HEK293 (cell line): Measurements from ENCODE around the gene CLDN24.

Experiments
- CTCF ChIA-PET: fragments of 350-600 bp; formaldehyde crosslinking; extraction: SDS; loops from one replicate; lab custom pipeline; 2021; ENCODE audit warnings: antibody characterized with exemption; lab: Yijun Ruan, JAX
- POLR2A ChIA-PET: fragments of 300-600 bp; formaldehyde crosslinking; extraction: SDS; loops from one replicate; lab custom pipeline; 2020; ENCODE audit warnings: antibody characterized with exemption, inconsistent platforms; lab: Yijun Ruan, JAX
- H3K27ac ChIP-seq: fragments of 200-500 bp; sonication (Bioruptor generic); 2 replicates; pipeline ENCODE4 v1.5.1; 2014; ENCODE audit warnings: low read depth, low read length, control low read depth, inconsistent platforms; ENCODE audit errors: extremely low read depth
- H3K36me3 ChIP-seq, 2 experiments: fragments of 200-500 bp in 1 of 2; sonication (Bioruptor generic) in 1 of 2; 1 replicate in 1 of 2; 2 replicates in 1 of 2; pipeline ENCODE4 v1.5.1; 2014 to 2017; ENCODE audit warnings: inconsistent platforms in 2 of 2, low read length in 2 of 2; ENCODE audit not compliant: control insufficient read depth in 2 of 2, insufficient read depth in 1 of 2
- H3K4me1 ChIP-seq: fragments of 200-500 bp; sonication (Bioruptor generic); 2 replicates; pipeline ENCODE4 v1.5.1; 2014; ENCODE audit warnings: mild to moderate bottlenecking, low read length, inconsistent platforms; ENCODE audit not compliant: control insufficient read depth, insufficient read depth
- H3K4me3 ChIP-seq: 2 replicates; pipeline ENCODE4 v1.5.1; 2011; ENCODE audit warnings: low read depth, mild to moderate bottlenecking, control low read depth, low read length, moderate library complexity
- H3K9me3 ChIP-seq: fragments of 200-500 bp; sonication (Bioruptor generic); 2 replicates; pipeline ENCODE4 v1.5.1; 2014; ENCODE audit warnings: low read depth, low read length, inconsistent platforms; ENCODE audit not compliant: control insufficient read depth, insufficient read depth
- HOXA7 ChIP-seq: sonication (generic); formaldehyde crosslinking; IDR thresholded peaks from 2 replicates; pipeline ENCODE4 v1.8.1; 2022; ENCODE audit warnings: missing genetic modification reagents, borderline replicate concordance
- HOXC10 ChIP-seq: sonication (generic); formaldehyde crosslinking; IDR thresholded peaks from 2 replicates; pipeline ENCODE4 v1.8.1; 2023; ENCODE audit warnings: mild to moderate bottlenecking, missing genetic modification reagents
- KLF7 ChIP-seq: fragments of 450-650 bp; formaldehyde crosslinking; IDR thresholded peaks from 2 replicates; pipeline ENCODE4 v1.5.1; 2016; ENCODE audit warnings: missing biosample characterization, missing genetic modification characterization, borderline replicate concordance
- PBX3 ChIP-seq: sonication (generic); formaldehyde crosslinking; IDR thresholded peaks from 2 replicates; pipeline ENCODE4 v1.8.1; 2022; ENCODE audit warnings: mild to moderate bottlenecking, moderate library complexity, missing genetic modification reagents
- SCRT2 ChIP-seq: fragments of 450-650 bp; formaldehyde crosslinking; IDR thresholded peaks from 2 replicates; pipeline ENCODE4 v1.5.1; 2016; ENCODE audit warnings: missing biosample characterization, missing genetic modification characterization
- TSHZ1 ChIP-seq: fragments of 450-650 bp; formaldehyde crosslinking; IDR thresholded peaks from 2 replicates; pipeline ENCODE4 v1.5.1; 2016; ENCODE audit warnings: missing biosample characterization, missing genetic modification characterization, borderline replicate concordance
- ZNF138 ChIP-seq: fragments of 450-650 bp; formaldehyde crosslinking; IDR thresholded peaks from 2 replicates; pipeline ENCODE4 v1.5.1; 2016; ENCODE audit warnings: missing biosample characterization, missing genetic modification characterization, borderline replicate concordance
- ZNF157 ChIP-seq: fragments of 450-650 bp; formaldehyde crosslinking; IDR thresholded peaks from 2 replicates; pipeline ENCODE4 v1.5.1; 2016; ENCODE audit warnings: missing biosample characterization, missing genetic modification characterization
- ZNF174 ChIP-seq: fragments of 450-650 bp; formaldehyde crosslinking; IDR thresholded peaks from 2 replicates; pipeline ENCODE4 v1.5.0; 2017; ENCODE audit warnings: missing biosample characterization, mild to moderate bottlenecking, missing genetic modification characterization
- ZNF280C ChIP-seq: fragments of 450-650 bp; formaldehyde crosslinking; IDR thresholded peaks from 2 replicates; pipeline ENCODE4 v1.5.1; 2016; ENCODE audit warnings: missing biosample characterization, missing genetic modification characterization
- ZNF280D ChIP-seq: fragments of 450-650 bp; formaldehyde crosslinking; IDR thresholded peaks from 2 replicates; pipeline ENCODE4 v1.5.1; 2016; ENCODE audit warnings: missing biosample characterization, missing genetic modification characterization
- ZNF311 ChIP-seq: fragments of 450-650 bp; formaldehyde crosslinking; IDR thresholded peaks from 2 replicates; pipeline ENCODE4 v1.5.1; 2017; ENCODE audit warnings: missing biosample characterization, missing genetic modification characterization, borderline replicate concordance
- ZNF404 ChIP-seq: fragments of 450-650 bp; formaldehyde crosslinking; IDR thresholded peaks from 2 replicates; pipeline ENCODE4 v1.5.1; 2017; ENCODE audit warnings: missing biosample characterization, missing genetic modification characterization
- ZNF48 ChIP-seq: fragments of 450-650 bp; formaldehyde crosslinking; IDR thresholded peaks from 2 replicates; pipeline ENCODE4 v1.5.1; 2016; ENCODE audit warnings: missing biosample characterization, missing genetic modification characterization
- ZNF513 ChIP-seq: fragments of 450-650 bp; IDR thresholded peaks from 2 replicates; pipeline ENCODE4 v1.5.1; 2018; ENCODE audit warnings: missing biosample characterization, missing genetic modification characterization
- ZNF521 ChIP-seq: fragments of 450-650 bp; formaldehyde crosslinking; IDR thresholded peaks from 2 replicates; pipeline ENCODE4 v1.5.1; 2017; ENCODE audit warnings: missing biosample characterization, mild to moderate bottlenecking, missing genetic modification characterization
- ZNF555 ChIP-seq: fragments of 450-650 bp; formaldehyde crosslinking; conservative IDR thresholded peaks from 2 replicates; pipeline ENCODE4 v1.5.1; 2017; ENCODE audit warnings: missing biosample characterization, mild to moderate bottlenecking, missing genetic modification characterization, inconsistent platforms
- ZNF621 ChIP-seq: fragments of 450-650 bp; formaldehyde crosslinking; IDR thresholded peaks from 2 replicates; pipeline ENCODE4 v1.5.1; 2017; ENCODE audit warnings: missing biosample characterization, missing genetic modification characterization
- ZNF623 ChIP-seq: fragments of 450-650 bp; formaldehyde crosslinking; IDR thresholded peaks from 2 replicates; pipeline ENCODE4 v1.5.1; 2016; ENCODE audit warnings: missing biosample characterization, missing genetic modification characterization
- ZNF658 ChIP-seq: fragments of 450-650 bp; formaldehyde crosslinking; IDR thresholded peaks from 2 replicates; pipeline ENCODE4; 2016; ENCODE audit warnings: missing biosample characterization, missing genetic modification characterization
- ZNF660 ChIP-seq: fragments of 450-650 bp; IDR thresholded peaks from 2 replicates; pipeline ENCODE4 v1.5.1; 2018; ENCODE audit warnings: missing biosample characterization, mild to moderate bottlenecking, missing genetic modification characterization
- ZNF677 ChIP-seq: fragments of 450-650 bp; IDR thresholded peaks from 2 replicates; pipeline ENCODE4 v1.5.0; 2018; ENCODE audit warnings: missing biosample characterization, mild to moderate bottlenecking, missing genetic modification characterization, moderate library complexity
- ZNF701 ChIP-seq: fragments of 450-650 bp; formaldehyde crosslinking; IDR thresholded peaks from 2 replicates; pipeline ENCODE4 v1.5.1; 2016; ENCODE audit warnings: missing biosample characterization, missing genetic modification characterization
- ZNF707 ChIP-seq: fragments of 450-650 bp; formaldehyde crosslinking; IDR thresholded peaks from 2 replicates; pipeline ENCODE4 v1.5.1; 2016; ENCODE audit warnings: missing biosample characterization, missing genetic modification characterization
- ZNF776 ChIP-seq: fragments of 450-650 bp; formaldehyde crosslinking; IDR thresholded peaks from 2 replicates; pipeline ENCODE4 v1.5.0; 2017; ENCODE audit warnings: missing biosample characterization, missing genetic modification characterization, borderline replicate concordance

CLDN24 gene

GRCh38 chr4:183344523-183345255, 22.5 kb upstream of the CLDN24 start:
- CTCF ChIA-PET, result no interaction called here
- H3K36me3 ChIP-seq, result no peaks in the 10 kb centered on the region
- TF ChIP-seq ZNF521 (tag by site-specific recombination) (no peak), ZNF677 (tag by site-specific recombination) (no peak), ZNF513 (no peak), HOXA7 (CRISPR knock-in tag) (no peak), SCRT2 (tag by site-specific recombination) (no peak), ZNF555 (tag by site-specific recombination) (no peak), ZNF280D (no peak), ZNF701 (tag by site-specific recombination) (no peak), ZNF621 (tag by site-specific recombination) (no peak), PBX3 (CRISPR knock-in tag) (no peak), ZNF280C (no peak), ZNF623 (tag by site-specific recombination) (no peak), ZNF174 (tag by site-specific recombination) (no peak), ZNF138 (tag by site-specific recombination) (no peak), ZNF707 (tag by site-specific recombination) (no peak), ZNF48 (tag by site-specific recombination) (no peak), ZNF658 (tag by site-specific recombination) (no peak), ZNF776 (tag by site-specific recombination) (no peak)
- TF ChIP-seq, all 188 proteins: peak for 0
- H3K9me3 ChIP-seq, result no peaks in the 10 kb centered on the region
- H3K4me1 ChIP-seq, result no peaks in the 10 kb centered on the region
- POLR2A ChIA-PET, result no interaction called here
- no peak overlapping the region for H3K4me3 ChIP-seq
- H3K27ac ChIP-seq, result no peak overlapping the region

- H3K4me1 ChIP-seq, result no peaks in the 10 kb centered on the region
- no peak overlapping the region for H3K4me3 ChIP-seq
- ChIA-PET POLR2A (no interaction called here), CTCF (no interaction called here)
- H3K9me3 ChIP-seq, result no peaks in the 10 kb centered on the region
- H3K27ac ChIP-seq, result no peak overlapping the region
- H3K36me3 ChIP-seq, result no peaks in the 10 kb centered on the region
- no peak for TF ChIP-seq TSHZ1 (tag by site-specific recombination)
- no peak for TF ChIP-seq ZNF404
- no peak for TF ChIP-seq ZNF660 (tag by site-specific recombination)
- no peak for TF ChIP-seq HOXC10
- TF ChIP-seq ZNF311 (tag by site-specific recombination), result no peak
- no peak for TF ChIP-seq ZNF157 (tag by site-specific recombination)
- no peak for TF ChIP-seq KLF7 (tag by site-specific recombination)
These were observed 21.5 kb upstream of the CLDN24 start for GRCh38 chr4:183343730-183344129.
